Endothelial cell (in vitro differentiated cells): ENCODE results near the gene EPHA6. TPM values are rescaled to one million over a fixed set of nuclear protein-coding genes. Genes with fewer than 3 reads are reported as not detected.

ENCODE experiments used
- DNase-seq: peaks from one replicate; pipeline ENCODE4 v3.0.0; 2021; ENCODE audit warnings: low spot score
- H3K27ac Mint-ChIP-seq: one replicate; pipeline ENCODE4 v1.8.0; 2021; ENCODE audit warnings: mixed read lengths, inconsistent platforms; ENCODE audit not compliant: unreplicated experiment
- H3K27me3 Mint-ChIP-seq: one replicate; pipeline ENCODE4 v1.8.0; 2021; ENCODE audit warnings: mild to moderate bottlenecking, moderate library complexity, mixed read lengths, inconsistent platforms; ENCODE audit not compliant: unreplicated experiment
- H3K36me3 Mint-ChIP-seq: one replicate; pipeline ENCODE4 v1.8.0; 2021; ENCODE audit warnings: mild to moderate bottlenecking, low read depth, mixed read lengths, inconsistent platforms; ENCODE audit not compliant: unreplicated experiment
- H3K4me1 Mint-ChIP-seq: one replicate; pipeline ENCODE4 v1.8.0; 2021; ENCODE audit warnings: mild to moderate bottlenecking, mixed read lengths, inconsistent platforms; ENCODE audit not compliant: unreplicated experiment
- H3K4me3 Mint-ChIP-seq: one replicate; pipeline ENCODE4 v1.8.0; 2021; ENCODE audit warnings: mild to moderate bottlenecking, mixed read lengths, inconsistent platforms; ENCODE audit not compliant: unreplicated experiment
- H3K9me3 Mint-ChIP-seq: one replicate; pipeline ENCODE4 v1.8.0; 2021; ENCODE audit warnings: mixed read lengths, inconsistent platforms; ENCODE audit not compliant: unreplicated experiment
- CTCF ChIP-seq: fragments of 200-600 bp; sonication (generic); IDR thresholded peaks from one replicate; pipeline ENCODE4 v1.5.0; 2021; ENCODE audit warnings: antibody characterized with exemption; ENCODE audit not compliant: unreplicated experiment
- total RNA-seq: library from RNA; stranded (reverse); fragmentation: NEBNext Ultra II Directional; extraction: Animal tissue kit (Norgen Biotek cat#: 25700); gene quantifications from one replicate; pipeline ENCODE4 v1.2.1, GENCODE V29; 2021; ENCODE audit not compliant: unreplicated experiment

The EPHA6 gene
- total RNA-seq, 1 donor from 2014 or later: 21.8 TPM

GRCh38 chr3:97665896-97666295 lies 851.5 kb downstream of the EPHA6 start:
- H3K27ac Mint-ChIP-seq: no peak overlapping the region
- H3K4me1 Mint-ChIP-seq: peaks cover 3% of the 10 kb centered on the region

GRCh38 chr3:97670952-97671351 lies 856.6 kb downstream of the EPHA6 start:
- Mint-ChIP-seq H3K9me3 (no peaks in the 10 kb centered on the region), H3K27ac (no peak overlapping the region), H3K4me3 (no peak overlapping the region), H3K36me3 (no peaks in the 10 kb centered on the region), H3K27me3 (no peaks in the 10 kb centered on the region), H3K4me1 (no peaks in the 10 kb centered on the region)
- TF ChIP-seq CTCF: no peak
- no peak for DNase-seq

More at GRCh38 chr3:97665896-97666295, 851.5 kb downstream of the EPHA6 start:
- no peak for TF ChIP-seq CTCF
- DNase-seq: no peak
- H3K27me3 Mint-ChIP-seq: no peaks in the 10 kb centered on the region
- no peak overlapping the region for H3K4me3 Mint-ChIP-seq
- H3K36me3 Mint-ChIP-seq: no peaks in the 10 kb centered on the region
- H3K9me3 Mint-ChIP-seq: no peaks in the 10 kb centered on the region

GRCh38 chr3:97673357-97673997 lies 859.1 kb downstream of the EPHA6 start:
- H3K4me3 Mint-ChIP-seq: no peak overlapping the region
- no peaks in the 10 kb centered on the region for H3K36me3 Mint-ChIP-seq
- no peaks in the 10 kb centered on the region for H3K9me3 Mint-ChIP-seq
- no peak for TF ChIP-seq CTCF
- H3K4me1 Mint-ChIP-seq: no peaks in the 10 kb centered on the region
- no peaks in the 10 kb centered on the region for H3K27me3 Mint-ChIP-seq
- no peak overlapping the region for H3K27ac Mint-ChIP-seq
- DNase-seq: no peak

GRCh38 chr3:97674461-97674860 lies 860.1 kb downstream of the EPHA6 start:
- Mint-ChIP-seq H3K9me3 (no peaks in the 10 kb centered on the region), H3K27me3 (no peaks in the 10 kb centered on the region), H3K4me1 (no peaks in the 10 kb centered on the region), H3K27ac (no peak overlapping the region), H3K36me3 (no peaks in the 10 kb centered on the region), H3K4me3 (no peak overlapping the region)
- no peak for TF ChIP-seq CTCF
- DNase-seq: no peak

- H3K27me3 Mint-ChIP-seq: no peaks in the 10 kb centered on the region
- H3K4me3 Mint-ChIP-seq: no peak overlapping the region
- H3K4me1 Mint-ChIP-seq: no peaks in the 10 kb centered on the region
- H3K36me3 Mint-ChIP-seq: no peaks in the 10 kb centered on the region
- no peak for TF ChIP-seq CTCF
- no peak for DNase-seq
- H3K27ac Mint-ChIP-seq: no peak overlapping the region
- H3K9me3 Mint-ChIP-seq: no peaks in the 10 kb centered on the region
Measured at GRCh38 chr3:97680210-97680609, 865.8 kb downstream of the EPHA6 start.
